HG03469 (cell line): ENCODE measurements around the gene SYNRG.
"Not testable (repeated sequence)": the region's sequence is repeated elsewhere in the genome, so short reads cannot be mapped to it uniquely, and the experiment has no call there.

Experiments
- ATAC-seq: cut with Tn5 transposase; IDR thresholded peaks from one replicate; pipeline ENCODE4 v1.9.1; 2021; ENCODE audit warnings: mild to moderate bottlenecking, moderate library complexity, moderate number of reproducible peaks; ENCODE audit not compliant: unreplicated experiment

The SYNRG gene

DNA sequence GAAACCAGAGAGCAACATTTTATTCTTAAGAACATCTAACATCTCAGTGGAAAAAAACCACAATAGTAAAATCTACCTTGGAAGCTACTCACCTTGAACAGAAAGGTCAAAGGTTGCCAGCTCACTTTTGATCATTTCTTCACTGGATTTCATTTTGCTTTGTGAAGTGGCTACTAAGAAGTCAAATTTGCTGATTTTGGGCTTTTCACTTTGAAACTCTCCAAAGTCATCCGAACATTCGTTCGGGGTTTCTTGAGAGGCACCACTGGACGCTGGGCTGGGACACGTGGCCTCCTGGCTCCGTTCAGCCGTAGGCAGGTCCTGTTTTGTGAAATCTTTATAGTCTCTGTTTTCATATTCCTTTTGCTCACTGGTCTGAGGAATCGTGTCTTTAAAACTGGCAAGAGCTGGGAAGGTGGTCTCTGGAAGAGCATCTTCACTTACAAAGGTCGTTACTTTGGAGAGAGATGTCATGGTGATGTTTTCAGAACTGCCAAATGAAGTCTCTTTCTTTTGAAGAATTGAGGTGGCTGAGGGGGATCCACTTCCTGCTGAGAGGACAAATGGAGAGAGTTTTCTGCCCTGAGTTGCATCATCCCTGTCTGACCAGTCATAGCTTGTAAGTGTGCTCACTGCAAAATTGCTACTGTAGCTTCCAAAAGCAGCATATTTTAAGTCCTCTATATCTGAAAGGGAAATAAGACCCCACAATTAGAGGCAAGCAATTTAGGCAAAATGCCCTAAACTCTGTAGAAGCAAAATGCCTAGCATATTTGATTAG is 67.1 kb downstream of the SYNRG start:
- no peak for ATAC-seq

DNA sequence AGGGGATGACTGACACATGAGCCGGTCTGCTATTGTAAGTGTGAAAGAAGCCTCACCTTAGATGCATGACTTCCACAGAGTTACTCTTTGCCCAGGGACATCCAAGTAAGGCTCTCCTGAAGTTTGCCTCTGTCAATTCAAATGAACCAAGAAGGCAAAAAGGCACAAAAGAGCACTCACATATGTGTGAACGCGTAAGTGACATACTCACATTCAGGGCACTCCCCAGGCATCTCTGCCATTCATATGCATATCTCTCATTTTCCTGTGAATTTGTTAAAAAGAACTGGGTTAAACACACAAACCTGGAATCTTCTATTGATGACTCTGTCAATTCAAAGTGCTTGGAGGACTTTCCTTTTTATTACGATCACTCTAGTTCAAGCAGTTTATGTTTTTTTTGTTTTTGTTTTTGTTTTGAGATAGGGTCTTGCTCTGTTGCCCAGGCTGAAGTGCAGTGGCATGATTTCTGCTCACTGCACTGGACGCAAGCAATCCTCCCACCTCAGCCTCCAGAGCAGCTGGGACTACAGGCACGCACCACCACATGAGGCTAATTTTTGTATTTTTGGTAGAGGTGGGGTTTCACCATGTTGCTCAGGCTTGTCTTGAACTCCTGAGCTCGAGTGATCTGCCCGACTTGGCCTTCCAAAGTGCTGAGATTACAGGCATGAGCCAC is 70.1 kb downstream of the SYNRG start:
- ATAC-seq: no peak

DNA sequence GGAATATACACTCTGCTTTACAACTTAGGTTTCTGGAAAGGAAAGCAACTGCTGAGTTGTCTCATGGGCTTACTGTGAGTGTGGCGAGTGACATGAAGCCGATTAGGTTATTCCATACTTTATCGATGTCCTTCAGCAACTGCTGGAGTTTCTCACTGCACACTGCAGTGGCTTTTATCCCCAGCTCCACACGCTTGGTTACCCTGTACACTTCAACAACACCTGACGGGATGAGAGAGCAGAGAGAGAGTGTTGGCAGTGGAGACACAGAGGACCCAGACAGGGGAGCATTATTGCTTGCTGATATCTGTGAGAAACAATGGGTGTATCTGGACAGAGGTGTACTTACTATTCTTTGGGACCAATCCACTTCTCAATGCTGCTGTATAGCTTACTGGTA is 73.3 kb downstream of the SYNRG start:
- ATAC-seq: no peak

DNA sequence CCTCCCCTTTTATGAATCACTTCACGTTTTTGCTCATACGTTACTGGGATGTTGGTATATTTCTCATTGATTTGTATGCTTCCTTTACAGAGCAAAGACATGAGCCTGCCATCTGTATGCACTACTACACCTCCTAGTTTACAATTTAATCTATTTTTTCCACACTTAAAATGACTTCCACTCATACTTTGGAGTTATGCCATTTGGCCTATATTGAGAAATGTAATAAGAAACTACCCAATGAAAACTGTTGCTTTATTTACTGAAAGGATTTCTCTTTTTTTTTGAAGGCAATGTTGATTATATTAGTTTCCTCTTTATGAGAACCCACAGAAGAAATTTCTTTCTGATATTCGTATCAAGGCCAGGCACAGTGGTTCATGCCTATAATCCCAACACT is 76.5 kb downstream of the SYNRG start:
- no peak for ATAC-seq

DNA sequence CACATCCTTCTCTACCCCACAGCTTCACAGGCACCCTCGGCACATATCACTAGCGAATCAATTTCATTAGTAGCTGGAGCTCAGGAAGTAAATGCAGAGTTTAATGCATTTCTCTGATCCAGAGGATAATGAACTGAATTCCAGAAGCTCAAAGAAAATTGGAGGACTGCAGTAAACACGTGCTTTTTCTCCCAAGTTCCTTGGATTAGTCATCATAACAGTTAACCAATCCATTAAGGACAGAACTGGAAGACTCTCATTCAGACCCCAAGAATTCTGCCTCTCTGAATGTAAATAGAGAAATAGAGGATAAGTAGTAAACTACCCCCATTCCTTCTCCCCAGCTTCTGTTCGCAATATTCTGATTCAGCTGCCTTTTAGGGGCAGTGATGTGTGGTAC is 78.8 kb downstream of the SYNRG start:
- no peak for ATAC-seq

DNA sequence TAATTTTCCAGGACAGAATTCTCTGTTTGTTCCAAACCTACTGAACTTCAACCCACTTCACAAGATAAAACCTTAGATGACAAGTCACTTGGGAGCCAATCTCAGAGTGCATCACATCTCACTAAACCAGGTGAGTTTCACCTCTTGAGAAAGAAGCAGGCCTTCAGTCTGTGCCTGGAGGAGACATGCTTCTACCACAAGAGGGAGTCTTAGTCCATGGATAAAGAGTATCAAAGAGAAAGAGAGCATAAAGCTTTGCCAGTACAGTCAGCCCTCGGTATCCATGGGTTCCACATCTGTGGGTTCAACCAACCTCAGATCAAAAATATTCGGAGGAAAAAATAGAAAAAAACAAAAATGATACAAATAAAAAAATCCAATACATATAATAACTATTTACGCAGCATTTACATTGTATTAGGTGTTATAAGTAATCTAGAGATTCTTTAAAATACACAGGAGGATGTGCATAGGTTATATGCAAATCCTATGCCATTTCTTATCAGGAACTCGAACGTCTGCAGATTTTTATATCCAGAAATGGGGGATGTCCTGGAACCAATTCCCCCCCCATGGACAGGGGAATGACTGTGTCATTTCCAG is 81.9 kb downstream of the SYNRG start:
- no peak for ATAC-seq

DNA sequence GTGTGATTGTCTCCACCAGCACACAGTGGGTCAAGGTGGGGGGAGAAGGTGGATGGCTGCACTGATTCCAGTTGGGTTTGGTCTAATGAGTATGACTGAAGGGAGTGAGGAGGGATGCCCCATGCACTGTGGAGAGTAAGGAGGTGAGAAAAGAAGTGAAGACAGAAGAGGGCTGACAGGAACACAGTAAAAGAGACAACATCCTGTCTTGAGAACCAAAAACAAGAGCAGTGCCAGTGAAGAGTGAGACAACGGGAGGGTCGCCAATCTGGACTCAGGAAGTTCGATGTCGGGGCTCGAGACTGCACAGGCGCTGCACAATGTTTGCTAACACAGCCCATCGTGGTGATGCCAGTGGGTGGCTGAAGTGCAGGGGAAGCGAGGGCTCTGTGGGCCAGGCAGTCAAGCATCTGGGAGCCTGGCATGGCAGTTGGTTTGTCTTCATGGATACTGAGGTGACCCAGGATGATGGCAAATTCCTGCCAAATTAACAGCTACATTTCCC is 85.5 kb downstream of the SYNRG start:
- no peak for ATAC-seq

DNA sequence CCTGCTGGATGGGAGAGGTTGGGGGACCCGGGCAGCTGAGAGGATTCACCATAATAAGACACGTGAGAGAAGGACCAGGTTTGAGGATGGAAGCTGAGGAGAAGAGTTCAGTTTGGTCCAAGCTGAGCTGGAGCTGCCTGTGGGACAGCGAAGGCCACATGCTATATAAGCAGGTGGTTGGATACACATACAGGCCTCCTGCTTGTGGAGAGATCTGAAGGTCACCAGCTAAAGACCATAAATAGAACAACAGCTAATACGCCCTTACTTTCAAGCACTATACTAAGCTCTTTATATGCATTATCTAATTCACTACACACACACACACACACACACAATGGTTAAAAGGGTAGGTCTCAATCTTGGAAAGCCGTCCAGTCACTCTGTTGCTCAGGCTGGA is 87.4 kb downstream of the SYNRG start:
- no peak for ATAC-seq

DNA sequence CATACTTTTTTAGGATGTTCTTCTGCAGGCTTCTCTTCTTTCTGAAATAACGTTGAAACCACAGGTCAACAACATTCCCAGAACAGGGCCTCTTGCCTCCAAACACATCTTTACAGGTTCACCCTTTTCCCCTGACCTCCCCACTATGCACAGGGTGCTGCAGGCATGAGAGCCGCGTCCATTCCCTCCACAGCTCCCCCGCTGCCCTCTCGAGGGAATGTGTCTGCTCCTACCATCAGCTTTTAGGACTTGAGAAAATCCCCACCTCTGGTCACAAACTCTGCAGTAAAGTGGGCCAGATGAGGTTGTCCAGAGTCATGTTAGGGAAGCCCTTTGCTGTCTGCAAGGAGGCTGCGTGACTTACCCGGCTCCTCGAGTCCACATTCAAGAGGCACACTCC is 89.0 kb downstream of the SYNRG start:
- ATAC-seq: no peak

DNA sequence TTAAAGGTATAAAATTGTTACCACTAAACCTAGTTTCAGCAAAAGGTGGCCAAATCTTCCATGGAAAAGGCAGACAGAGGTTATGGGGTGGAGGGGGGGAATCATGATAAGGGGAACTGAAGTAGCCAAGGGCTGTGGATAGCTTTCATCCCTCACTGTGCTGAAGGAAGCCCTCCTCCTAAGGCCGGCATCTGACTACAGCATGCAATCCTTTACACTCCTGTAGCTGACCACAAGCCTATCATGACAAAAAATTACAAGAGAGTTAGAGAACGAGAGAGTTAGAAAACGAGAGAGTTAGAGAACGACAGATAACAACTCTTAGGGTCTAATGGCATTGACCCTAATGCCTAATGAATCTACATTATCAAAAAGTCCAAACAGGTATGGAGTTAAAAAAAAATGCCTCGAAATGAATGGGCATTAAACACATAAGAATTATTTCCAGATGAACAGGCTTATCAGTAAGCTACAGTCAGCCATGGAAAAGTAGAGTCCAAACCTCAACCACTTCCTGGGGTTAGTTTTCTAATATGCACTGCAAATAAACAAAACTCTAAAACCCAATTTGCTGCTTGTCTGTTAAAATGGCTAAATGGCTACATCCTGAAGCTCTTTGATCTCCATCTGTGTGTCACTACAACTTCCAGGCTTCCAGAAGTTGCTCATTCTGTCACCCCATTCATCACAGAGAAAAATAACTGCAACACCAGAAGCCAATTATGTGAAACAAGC is 89.8 kb downstream of the SYNRG start:
- no peak for ATAC-seq

DNA sequence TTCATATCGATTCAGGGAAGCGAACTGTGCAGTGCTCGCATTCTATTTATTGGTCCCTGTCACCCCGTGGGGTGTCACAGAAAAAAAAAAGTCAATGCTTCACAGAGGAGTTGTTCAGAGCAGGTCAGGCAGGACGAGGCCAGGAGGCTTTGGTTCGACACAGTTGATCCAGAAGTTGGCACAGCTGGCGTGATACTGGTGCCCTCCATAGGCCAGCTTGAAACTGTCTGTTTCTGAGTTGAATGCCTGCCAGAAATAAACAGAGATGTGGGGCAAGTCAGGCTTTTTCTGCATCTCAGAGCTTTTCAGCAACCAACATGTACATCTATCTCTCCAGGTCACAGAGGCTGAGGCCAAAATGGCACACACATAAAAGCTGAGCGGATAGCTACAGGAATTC is 90.4 kb downstream of the SYNRG start:
- no peak for ATAC-seq

DNA sequence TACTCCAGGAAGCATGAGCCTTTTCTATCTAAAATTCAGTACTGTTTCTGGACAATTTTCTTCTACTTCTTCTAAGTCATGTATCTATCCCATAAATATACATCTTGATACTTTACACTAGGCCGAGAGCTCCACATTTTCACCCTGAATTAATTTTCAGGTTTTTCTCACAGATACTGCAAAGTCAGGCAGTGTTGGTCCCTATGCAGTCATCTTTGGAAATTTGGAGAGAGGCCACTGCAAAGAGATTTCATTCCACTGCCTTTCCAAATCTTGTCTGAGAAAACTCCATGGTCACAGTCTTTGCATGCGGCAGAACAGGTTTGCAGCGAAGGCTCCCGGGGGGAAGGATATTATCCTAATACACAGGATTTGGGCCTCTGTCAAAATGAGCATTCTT is 91.3 kb downstream of the SYNRG start:
- ATAC-seq: no peak

DNA sequence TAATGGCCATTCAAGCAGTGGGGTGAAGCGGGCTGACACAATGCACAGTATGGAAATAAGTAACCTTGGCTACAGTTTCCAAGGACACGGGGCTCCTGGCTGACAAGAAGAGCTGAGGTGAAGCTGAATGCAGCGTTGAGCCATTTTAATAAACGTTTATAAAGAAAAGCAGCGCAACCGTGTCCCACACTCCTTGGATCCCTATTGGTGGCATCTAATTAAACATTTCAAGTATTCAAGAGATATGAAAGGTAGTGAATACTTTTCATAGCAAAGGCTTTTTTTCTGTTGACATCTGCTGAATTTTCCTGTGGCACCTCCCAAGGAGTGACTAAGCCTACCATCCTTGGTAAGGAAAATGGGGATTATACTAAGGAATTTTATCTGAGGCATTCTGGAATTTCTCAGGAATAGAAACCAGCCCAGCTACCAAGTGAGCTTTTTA is 93.1 kb downstream of the SYNRG start:
- ATAC-seq: no peak

DNA sequence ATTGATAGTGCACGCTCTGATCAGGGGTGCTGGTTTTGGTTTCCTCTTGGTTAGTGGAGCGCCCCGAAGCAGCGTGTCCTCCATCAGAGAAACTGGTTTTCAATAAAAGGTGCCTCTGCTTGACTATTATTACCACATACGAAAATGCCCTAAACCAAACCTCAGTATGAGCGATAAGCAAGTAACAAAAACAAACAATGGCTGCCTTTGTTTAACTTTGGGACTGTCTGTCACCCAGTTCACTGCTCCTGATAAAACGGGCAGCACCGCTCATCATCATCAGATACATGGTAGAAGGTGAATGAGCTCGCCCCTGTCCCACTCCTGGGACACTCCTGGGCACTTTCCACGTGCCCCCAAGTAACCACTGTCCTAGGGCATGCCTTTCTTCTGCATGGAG is 95.5 kb downstream of the SYNRG start:
- ATAC-seq: no peak

DNA sequence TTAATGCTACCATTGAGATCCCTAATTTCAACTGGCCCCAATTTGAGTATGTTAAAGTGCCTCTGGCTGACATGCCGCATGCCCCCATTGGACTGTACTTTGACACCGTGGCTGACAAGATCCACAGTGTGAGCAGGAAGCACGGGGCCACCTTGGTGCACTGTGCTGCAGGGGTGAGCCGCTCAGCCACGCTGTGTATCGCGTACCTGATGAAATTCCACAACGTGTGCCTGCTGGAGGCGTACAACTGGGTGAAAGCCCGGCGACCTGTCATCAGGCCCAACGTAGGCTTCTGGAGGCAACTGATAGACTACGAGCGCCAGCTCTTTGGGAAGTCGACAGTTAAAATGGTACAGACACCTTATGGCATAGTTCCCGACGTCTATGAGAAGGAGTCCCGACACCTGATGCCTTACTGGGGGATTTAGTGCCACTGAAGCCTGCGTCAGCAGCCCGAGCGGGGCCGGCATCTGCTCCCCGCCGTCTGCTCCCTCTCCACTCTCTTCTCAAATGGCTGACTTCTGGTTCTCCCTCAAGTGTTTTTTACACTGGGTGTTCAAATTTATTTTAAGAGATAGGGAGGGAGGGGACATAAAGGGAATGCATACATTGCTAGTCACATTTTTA is 96.7 kb downstream of the SYNRG start:
- no peak for ATAC-seq

DNA sequence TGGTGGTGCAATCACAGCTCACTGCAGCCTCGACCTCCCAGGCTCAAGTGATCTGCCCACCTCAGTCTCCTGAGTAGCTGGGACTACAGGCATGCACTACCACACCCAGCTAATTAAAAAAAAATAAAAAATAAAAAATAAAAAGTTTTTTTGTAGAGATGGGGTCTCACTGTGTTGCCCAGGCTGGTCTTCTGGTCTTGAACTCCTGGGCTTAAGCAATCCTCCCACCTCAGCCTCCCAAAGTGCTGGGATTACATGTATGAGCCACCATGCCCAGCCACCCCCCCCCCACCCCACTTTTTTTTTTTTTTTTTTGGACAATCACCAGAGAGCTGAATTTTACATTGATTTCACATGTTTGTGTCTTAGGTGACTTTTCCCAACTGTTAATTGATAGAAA is 97.6 kb downstream of the SYNRG start:
- ATAC-seq: not testable (repeated sequence)

DNA sequence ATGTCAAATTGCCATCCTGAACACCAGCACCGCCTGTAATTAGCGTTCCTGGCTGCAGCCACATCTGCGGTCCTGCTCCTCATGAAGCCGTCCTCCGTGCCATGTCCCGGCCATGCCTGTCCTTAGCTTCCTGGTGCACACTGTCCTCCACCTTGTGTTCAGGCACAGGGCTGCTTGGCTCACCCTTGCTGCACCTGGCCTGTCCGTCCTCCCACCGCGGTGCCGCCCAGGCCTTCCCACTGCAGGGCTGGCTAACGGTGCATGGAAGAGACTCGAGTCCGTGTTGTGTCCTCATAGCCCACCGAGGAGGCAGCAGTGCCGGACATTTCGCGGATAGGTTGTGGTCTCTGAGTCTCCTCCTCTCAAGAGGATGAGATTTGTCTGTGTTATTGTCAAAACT is 99.2 kb downstream of the SYNRG start:
- no peak for ATAC-seq

DNA sequence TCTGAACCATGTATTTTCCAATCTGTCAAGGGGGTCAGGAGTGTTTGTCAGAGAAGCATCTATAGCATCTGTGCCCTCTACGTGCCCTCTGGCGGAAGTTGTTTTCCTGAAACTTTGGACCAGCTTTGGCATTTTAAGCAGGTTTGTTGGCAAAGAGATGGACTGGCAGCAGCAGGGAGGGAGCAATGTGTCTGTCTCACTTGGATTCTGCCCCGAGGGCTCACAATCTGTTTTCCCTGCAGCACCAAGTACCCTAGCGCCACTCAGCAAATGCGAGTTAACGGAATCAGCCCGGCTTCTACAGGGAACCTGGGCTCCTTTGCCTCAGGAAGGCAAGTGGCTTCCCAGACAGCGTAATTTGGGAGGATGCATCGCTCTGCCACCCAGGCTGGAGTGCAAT is 102.1 kb downstream of the SYNRG start:
- no peak for ATAC-seq

DNA sequence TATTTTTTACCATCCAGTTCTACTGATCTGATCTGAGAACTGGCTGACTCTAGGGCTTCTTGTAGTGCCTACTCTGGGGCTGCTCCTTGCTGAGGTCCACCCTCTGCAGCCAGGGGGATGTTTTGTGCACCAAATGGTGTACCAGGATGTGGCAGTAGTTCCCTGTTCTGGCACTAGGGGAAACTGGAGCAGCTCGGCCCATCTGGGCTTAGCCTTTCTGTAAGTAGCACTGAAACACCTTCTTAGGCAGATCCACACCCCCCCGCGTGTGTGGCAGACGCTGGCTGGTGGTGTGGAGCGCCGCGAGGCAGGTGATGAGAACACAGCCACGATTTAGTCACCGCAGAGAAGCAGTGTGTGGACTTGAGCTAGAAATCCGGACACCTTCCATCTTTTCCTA is 102.5 kb downstream of the SYNRG start:
- no peak for ATAC-seq

DNA sequence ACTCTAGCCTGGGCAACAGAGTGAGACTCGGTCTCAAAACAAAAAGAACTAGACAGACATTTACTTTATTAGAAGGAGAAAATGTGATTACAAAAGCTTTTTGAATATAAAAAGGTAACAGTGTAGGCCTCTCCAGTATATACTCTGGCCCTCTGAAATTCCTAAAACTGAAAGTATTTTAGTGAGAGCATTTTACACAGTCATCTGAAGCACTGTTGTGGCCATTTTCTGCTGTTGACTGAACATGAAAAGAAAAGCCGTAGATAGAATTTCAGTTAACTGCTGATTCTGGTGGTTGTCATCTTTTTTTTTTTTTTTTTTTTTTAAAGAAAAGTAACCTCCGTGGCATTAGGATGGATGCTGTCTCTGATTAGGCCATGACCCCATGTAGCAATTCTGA is 103.9 kb downstream of the SYNRG start:
- no peak for ATAC-seq

DNA sequence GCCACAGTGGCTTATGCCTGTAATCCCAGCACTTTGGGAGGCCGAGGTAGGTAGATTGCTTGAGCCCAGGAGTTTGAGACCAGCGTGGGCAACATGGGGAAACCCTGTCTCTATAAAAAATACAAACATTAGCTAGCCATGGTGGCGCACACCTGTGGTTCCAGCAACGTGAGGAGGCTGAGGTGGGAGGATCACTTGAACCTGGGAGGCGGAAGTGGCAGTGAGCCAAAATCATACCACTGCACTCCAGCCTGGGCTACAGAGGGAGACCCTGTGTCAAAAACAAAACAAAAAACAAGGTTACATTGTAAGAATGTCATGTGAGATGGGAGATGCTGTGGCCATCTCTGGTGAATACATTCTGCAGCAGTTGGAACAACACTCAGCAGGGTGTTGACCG is 106.1 kb downstream of the SYNRG start:
- no peak for ATAC-seq
